NCI-H1417 treated with DMSO at 0.1 percent for 48 hours (cell line): Measurements from ENCODE around the gene HDHD2.

Experiments
- DNase-seq: peaks from one replicate; lab custom pipeline; 2025; lab: John Stamatoyannopoulos, UW

HDHD2 gene

GRCh38 chr18:47143899-47144485 lies 6.3 kb downstream of the HDHD2 start:
- DNase-seq = no peak

GRCh38 chr18:47143153-47143552 lies 7.1 kb downstream of the HDHD2 start:
- no peak for DNase-seq

GRCh38 chr18:47141289-47141688 lies 9.0 kb downstream of the HDHD2 start:
- DNase-seq = no peak

- no peak for DNase-seq
These were observed 29.2 kb downstream of the HDHD2 start for GRCh38 chr18:47121146-47121545.

GRCh38 chr18:47120428-47120827 lies 29.9 kb downstream of the HDHD2 start:
- no peak for DNase-seq

GRCh38 chr18:47118981-47119380 lies 31.3 kb downstream of the HDHD2 start:
- no peak for DNase-seq

GRCh38 chr18:47115205-47115604 lies 35.1 kb downstream of the HDHD2 start:
- DNase-seq = no peak

GRCh38 chr18:47113796-47114540 lies 36.3 kb downstream of the HDHD2 start:
- no peak for DNase-seq

- DNase-seq = no peak
These were observed 39.6 kb downstream of the HDHD2 start for GRCh38 chr18:47110492-47111274.

GRCh38 chr18:47109720-47110119 lies 40.6 kb downstream of the HDHD2 start:
- DNase-seq = no peak

- DNase-seq = no peak
These were observed 41.3 kb downstream of the HDHD2 start for GRCh38 chr18:47108998-47109405.

GRCh38 chr18:47108373-47108772 lies 41.9 kb downstream of the HDHD2 start:
- no peak for DNase-seq

GRCh38 chr18:47100212-47100831 lies 50.0 kb downstream of the HDHD2 start:
- DNase-seq = peak; percentile 4

GRCh38 chr18:47095810-47096209 lies 54.5 kb downstream of the HDHD2 start:
- DNase-seq = no peak

- DNase-seq = no peak
These were observed 62.6 kb downstream of the HDHD2 start for GRCh38 chr18:47087676-47088075.

- DNase-seq = no peak
These were observed 68.7 kb downstream of the HDHD2 start for GRCh38 chr18:47081578-47081977.

- no peak for DNase-seq
These were observed 69.4 kb downstream of the HDHD2 start for GRCh38 chr18:47080872-47081271.

GRCh38 chr18:47077111-47077510 lies 73.2 kb downstream of the HDHD2 start:
- DNase-seq = no peak

- no peak for DNase-seq
These were observed 75.0 kb downstream of the HDHD2 start for GRCh38 chr18:47075098-47075883.

GRCh38 chr18:47067648-47068047 lies 82.7 kb downstream of the HDHD2 start:
- no peak for DNase-seq

GRCh38 chr18:47063096-47063495 lies 87.2 kb downstream of the HDHD2 start:
- DNase-seq = no peak

- DNase-seq = no peak
These were observed 87.8 kb downstream of the HDHD2 start for GRCh38 chr18:47062471-47062870.
